Measurements from ENCODE around the gene GOLGA6A.

The GOLGA6A gene

DNA sequence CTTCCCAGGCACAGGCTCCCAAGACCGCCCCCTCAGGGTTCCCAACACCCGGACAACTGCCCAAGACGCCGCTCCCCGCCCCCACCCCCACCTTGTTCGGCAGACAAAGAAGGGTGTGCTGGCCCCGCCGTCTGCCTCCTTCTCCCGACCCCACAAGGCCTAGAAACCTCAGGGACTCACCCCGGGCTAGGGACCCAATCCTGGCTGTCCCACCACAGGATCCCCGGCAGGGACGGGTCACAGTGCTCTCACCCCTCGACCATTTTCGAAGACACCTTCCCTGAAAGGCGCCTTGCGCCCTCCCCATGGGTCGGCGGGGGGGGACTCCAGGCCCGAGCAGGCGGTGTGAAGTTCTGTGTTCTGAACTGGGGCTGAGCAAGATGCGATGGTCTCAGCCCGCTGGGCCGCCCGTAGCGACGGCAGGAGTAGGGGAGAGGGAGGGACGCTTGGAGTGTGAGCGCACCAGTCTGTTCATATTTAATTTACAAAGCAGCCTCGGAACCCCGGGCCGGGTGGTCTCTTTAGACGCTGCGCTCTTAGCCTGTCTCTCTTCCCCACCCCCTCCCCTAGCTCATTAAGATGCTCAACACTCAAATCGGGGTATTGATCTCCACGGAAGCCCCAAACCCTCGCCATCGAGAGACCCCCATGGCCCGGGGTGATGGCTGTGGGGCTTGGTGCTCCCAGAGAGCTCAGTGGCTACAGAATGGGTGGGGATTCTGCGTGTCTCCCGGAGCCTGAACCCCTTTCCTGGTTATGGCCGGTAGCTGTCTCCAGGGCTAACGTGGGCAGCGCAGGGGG lies 46.6 kb upstream of the GOLGA6A start:
- peaks cover 8% of the 10 kb centered on the region for H3K9me3 ChIP-seq (ENCODE audit: severe bottlenecking)
- H3K36me3 ChIP-seq: no peaks in the 10 kb centered on the region
- TF ChIP-seq, protein P1, sequence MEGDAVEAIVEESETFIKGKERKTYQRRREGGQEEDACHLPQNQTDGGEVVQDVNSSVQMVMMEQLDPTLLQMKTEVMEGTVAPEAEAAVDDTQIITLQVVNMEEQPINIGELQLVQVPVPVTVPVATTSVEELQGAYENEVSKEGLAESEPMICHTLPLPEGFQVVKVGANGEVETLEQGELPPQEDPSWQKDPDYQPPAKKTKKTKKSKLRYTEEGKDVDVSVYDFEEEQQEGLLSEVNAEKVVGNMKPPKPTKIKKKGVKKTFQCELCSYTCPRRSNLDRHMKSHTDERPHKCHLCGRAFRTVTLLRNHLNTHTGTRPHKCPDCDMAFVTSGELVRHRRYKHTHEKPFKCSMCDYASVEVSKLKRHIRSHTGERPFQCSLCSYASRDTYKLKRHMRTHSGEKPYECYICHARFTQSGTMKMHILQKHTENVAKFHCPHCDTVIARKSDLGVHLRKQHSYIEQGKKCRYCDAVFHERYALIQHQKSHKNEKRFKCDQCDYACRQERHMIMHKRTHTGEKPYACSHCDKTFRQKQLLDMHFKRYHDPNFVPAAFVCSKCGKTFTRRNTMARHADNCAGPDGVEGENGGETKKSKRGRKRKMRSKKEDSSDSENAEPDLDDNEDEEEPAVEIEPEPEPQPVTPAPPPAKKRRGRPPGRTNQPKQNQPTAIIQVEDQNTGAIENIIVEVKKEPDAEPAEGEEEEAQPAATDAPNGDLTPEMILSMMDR (IDR thresholded peaks at IDR 0.05; ENCODE audit: low read depth, low read length): no peak
- no peaks in the 10 kb centered on the region for H3K27me3 ChIP-seq (ENCODE audit: insufficient read depth, low read depth, severe bottlenecking)
- H3K27ac ChIP-seq: no peak overlapping the region; the same call in 1 of the 2 replicates
- DNase-seq: no peak
- no peak overlapping the region for H3K4me3 ChIP-seq (ENCODE audit: low read depth, low read length)

DNA sequence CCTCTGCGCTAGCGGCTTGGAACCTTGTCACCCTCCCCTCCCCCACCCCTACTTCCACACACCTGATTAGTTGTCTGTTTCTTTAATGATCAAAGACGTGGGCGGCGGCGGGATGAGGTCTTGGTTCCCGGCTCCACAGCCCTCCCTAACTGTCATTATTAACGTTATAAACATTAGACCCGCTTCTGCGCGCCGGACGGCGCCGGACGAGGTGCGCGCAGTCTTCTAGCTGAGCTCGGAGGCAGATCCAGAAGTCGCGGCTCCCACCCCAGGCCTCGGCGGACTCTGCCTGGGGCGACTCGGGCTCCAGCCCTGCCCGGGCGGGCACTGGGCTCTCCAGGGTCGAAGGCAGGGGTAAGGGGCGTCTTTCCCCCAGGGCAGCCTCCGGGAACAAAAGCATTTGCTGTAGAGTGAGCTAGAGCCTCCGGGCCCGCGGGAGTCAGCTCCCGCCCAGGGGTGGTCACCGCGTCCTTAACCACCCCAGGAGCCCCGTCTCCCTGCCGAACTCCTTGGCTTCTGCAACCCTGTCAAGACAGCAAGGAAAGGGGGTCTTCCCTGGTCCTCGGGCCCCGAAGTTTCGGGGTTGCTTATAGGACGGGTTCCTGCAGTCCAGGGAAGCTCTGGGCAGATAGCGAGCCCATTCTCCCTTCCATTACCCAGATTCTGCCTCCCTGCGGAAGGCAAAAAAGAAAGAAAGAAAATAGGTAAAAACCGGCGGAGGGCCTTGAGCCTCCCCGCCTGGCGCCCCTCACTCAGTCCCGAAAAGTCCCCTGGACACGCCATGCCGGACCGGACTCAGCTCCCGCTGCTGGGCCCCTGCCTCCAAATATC lies 45.8 kb upstream of the GOLGA6A start:
- TF ChIP-seq, protein P1 (IDR thresholded peaks at IDR 0.05; ENCODE audit: low read depth, low read length): no peak
- Histone ChIP-seq H3K27ac (peak overlapping the region; percentile 85), H3K27me3 (ENCODE audit: insufficient read depth, low read depth, severe bottlenecking) (no peaks in the 10 kb centered on the region), H3K4me3 (ENCODE audit: low read depth, low read length) (peak overlapping the region; percentile 46), H3K36me3 (no peaks in the 10 kb centered on the region), H3K9me3 (ENCODE audit: severe bottlenecking) (peaks cover 5% of the 10 kb centered on the region)
- DNase-seq: no peak

DNA sequence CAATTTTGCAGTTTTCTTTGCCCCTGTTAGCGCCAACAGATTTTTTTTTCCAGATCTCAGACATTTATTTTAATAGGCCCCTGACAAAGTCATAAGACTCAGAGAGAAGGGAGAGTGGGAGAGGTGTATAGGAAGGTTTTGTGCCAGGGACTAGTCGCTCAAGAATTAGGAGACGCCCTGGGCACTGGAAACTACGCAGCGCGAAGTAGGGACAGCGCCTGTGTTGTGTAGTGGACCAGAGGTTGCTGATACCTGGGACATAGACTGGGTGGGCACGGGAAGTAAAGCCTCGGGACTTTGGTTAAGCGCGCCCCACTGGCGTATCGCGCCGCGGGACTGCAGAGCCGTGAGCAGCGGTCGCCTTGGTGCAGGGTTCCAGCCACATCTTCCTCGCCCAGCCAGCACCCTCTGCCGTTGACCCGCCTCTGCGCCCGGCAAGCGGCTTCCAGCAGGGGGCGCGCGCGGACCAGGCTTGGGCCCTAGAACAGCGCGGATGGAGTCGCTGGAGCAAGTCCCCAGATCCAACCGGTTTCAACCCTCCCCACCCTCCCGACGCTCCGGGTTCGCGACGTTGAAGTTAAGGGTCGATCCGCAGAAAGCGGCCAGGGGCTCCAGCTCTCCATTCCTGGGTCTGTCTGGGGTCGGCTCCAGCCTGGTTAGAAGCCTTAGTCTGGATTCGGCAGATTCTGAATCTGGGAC lies 45.1 kb upstream of the GOLGA6A start:
- Histone ChIP-seq H3K27ac (peak overlapping the region; percentile 85), H3K4me3 (ENCODE audit: low read depth, low read length) (peak overlapping the region; percentile 46), H3K9me3 (ENCODE audit: severe bottlenecking) (no peaks in the 10 kb centered on the region), H3K36me3 (no peaks in the 10 kb centered on the region), H3K27me3 (ENCODE audit: insufficient read depth, low read depth, severe bottlenecking) (no peaks in the 10 kb centered on the region)
- peak; percentile 94 for DNase-seq
- TF ChIP-seq, protein P1 (IDR thresholded peaks at IDR 0.05; ENCODE audit: low read depth, low read length): peak; percentile 98

DNA sequence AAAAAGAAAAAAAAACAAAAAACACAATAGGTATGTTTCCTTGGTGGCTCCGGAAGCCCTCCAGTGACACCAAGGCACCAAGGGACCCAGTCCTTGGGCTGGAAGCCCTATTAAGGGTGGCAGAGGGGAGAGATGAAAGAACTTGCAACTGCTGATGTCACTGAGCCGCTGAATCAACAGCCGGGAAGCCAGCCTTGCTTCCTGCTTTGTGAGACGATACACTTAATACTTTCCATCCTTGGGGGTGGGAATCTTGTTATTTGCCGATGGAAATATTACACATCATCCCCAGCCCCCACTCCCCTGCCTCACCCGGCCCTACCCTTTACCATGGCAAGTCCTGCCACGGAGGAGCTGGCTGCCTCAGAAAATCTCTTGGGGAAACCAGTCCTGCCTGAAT lies 42.4 kb upstream of the GOLGA6A start:
- TF ChIP-seq, protein P1 (IDR thresholded peaks at IDR 0.05; ENCODE audit: low read depth, low read length): no peak
- no peaks in the 10 kb centered on the region for H3K36me3 ChIP-seq
- no peak for DNase-seq
- H3K9me3 ChIP-seq (ENCODE audit: severe bottlenecking): no peaks in the 10 kb centered on the region
- no peak overlapping the region for H3K4me3 ChIP-seq (ENCODE audit: low read depth, low read length)
- H3K27ac ChIP-seq: no peak overlapping the region
- H3K27me3 ChIP-seq (ENCODE audit: insufficient read depth, low read depth, severe bottlenecking): no peaks in the 10 kb centered on the region

DNA sequence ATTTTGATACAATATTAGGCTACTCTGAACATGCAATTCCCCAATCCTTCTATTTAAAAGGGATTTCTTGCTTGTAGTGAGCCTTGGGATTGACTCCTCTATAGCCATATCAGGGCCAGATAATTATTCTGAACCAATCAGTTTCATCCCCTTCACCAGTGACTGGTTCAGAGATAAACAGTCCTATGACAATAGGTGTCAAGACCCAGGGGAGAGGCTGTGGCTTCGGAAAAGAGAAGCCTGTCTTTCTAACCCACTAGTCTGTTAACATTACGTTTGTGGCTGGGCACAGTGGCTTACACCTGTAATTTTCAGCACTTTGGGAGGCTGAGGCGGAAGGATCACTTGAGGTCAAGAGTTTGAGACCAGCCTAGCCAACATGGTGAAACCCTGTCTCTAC lies 41.8 kb upstream of the GOLGA6A start:
- Histone ChIP-seq H3K27ac (no peak overlapping the region), H3K4me3 (ENCODE audit: low read depth, low read length) (no peak overlapping the region), H3K9me3 (ENCODE audit: severe bottlenecking) (no peaks in the 10 kb centered on the region), H3K27me3 (ENCODE audit: insufficient read depth, low read depth, severe bottlenecking) (no peaks in the 10 kb centered on the region), H3K36me3 (no peaks in the 10 kb centered on the region)
- DNase-seq: no peak
- TF ChIP-seq, protein P1 (IDR thresholded peaks at IDR 0.05; ENCODE audit: low read depth, low read length): no peak

Measured in WERI-Rb-1 (cell line).